Suprapubic skin (tissue), 3 donors: Measurements from ENCODE around the gene NR2F1-AS1.

Source experiments
- POLR2AphosphoS5 ChIP-seq, 3 donors: sonication (generic); formaldehyde crosslinking; IDR thresholded peaks; one replicate each; pipeline ENCODE4 v1.6.1; 2017; ENCODE audit warnings: antibody characterized with exemption in 3 of 3
- TF ChIP-seq, protein P1 (sequence below), 2 donors: fragments of 200-600 bp in 1 of 2; fragments of 450-650 bp in 1 of 2; sonication (generic) in 1 of 2; IDR thresholded peaks; one replicate each; pipeline ENCODE4 v1.5.1; 2016 to 2019; ENCODE audit warnings: antibody characterized with exemption in 2 of 2, mild to moderate bottlenecking in 1 of 2, moderate library complexity in 1 of 2

DNA sequence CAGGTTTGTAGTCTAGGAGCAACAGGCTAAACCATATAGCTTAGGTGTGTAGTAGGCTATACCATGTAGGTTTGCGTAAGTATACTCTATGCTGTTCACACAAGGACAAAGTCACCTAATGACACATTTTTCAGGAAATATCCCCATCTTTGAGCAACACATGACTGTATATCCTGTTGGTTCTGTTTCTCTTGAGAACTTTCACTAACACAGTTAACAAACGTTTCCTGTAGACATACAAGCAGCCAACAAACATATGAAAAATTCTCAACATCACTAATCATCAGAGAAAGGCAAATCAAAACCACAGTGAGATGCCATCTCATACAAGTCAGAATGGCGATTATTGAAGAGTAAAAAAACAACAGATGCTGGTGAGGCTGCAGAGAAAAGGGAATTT, 68.2 kb downstream of the NR2F1-AS1 start:
- TF ChIP-seq POLR2AphosphoS5 (IDR thresholded peaks at IDR 0.05) = no peak
- TF ChIP-seq, protein P1, sequence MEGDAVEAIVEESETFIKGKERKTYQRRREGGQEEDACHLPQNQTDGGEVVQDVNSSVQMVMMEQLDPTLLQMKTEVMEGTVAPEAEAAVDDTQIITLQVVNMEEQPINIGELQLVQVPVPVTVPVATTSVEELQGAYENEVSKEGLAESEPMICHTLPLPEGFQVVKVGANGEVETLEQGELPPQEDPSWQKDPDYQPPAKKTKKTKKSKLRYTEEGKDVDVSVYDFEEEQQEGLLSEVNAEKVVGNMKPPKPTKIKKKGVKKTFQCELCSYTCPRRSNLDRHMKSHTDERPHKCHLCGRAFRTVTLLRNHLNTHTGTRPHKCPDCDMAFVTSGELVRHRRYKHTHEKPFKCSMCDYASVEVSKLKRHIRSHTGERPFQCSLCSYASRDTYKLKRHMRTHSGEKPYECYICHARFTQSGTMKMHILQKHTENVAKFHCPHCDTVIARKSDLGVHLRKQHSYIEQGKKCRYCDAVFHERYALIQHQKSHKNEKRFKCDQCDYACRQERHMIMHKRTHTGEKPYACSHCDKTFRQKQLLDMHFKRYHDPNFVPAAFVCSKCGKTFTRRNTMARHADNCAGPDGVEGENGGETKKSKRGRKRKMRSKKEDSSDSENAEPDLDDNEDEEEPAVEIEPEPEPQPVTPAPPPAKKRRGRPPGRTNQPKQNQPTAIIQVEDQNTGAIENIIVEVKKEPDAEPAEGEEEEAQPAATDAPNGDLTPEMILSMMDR (IDR thresholded peaks at IDR 0.05) = no peak
